DMS 273 (cell line): Measurements from ENCODE around the gene WDFY4.

Experiments
- DNase-seq: peaks from one replicate; lab custom pipeline; 2025; ENCODE audit not compliant: unreplicated experiment; lab: John Stamatoyannopoulos, UW

The WDFY4 gene

DNA sequence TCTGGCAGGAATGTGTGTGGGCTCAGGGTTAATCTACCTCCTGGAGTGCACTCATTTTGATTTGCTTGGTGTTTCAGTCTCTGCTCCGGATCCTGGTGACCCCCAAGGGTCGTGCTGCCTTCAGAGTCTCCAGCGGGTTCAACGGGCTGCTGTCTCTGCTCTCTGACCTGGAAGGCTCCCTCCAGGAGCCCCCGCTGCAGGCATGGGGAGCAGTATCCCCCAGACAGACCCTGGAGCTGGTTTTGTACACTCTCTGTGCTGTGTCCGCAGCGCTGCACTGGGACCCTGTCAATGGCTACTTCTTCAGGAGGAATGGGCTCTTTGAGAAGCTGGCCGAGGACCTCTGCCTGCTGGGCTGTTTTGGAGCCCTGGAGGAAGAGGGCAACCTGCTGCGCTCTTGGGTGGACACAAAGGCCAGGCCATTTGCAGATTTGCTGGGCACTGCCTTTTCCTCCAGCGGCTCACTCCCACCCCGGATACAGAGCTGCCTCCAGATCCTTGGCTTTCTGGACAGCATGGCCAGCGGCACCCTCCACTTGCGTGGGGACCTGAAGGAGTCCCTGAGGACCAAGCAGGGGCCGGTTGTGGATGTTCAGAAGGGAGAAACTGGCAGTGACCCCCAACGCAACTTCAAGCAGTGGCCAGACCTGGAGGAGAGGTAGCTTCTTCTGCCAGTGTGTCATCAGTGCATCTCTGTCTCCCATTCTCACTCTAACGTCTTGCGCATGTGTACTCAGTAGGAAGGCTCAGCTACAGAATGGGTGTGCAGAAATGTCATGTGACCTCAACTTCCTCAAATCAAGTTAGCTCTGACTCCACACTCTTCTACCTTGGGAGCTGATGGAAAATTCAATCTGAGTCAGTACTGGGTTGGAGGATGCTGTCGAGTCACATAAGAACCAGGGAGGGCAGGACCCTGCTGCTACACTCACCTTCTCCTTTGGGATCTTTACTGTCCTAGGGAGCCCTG, 58.5 kb downstream of the WDFY4 start:
- no peak for DNase-seq

DNA sequence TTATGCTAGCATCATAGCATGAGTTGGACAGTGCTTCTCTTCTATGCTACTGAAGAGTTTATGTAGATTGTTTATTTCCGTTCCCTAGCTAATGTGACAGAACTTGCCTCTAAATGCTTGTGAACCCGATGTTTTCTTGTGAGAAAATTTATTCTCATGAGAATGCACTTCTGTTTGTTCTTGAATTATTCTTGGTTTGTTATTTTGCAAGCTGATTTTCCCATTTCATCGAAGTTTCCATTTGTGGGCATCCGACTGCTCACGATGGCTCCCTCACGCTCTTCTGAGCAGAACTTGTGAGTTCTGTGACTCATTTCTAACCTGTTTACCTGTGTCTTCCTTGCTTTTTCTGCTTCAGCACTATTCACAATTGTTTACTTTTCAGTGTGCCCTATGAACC, 59.9 kb downstream of the WDFY4 start:
- no peak for DNase-seq

DNA sequence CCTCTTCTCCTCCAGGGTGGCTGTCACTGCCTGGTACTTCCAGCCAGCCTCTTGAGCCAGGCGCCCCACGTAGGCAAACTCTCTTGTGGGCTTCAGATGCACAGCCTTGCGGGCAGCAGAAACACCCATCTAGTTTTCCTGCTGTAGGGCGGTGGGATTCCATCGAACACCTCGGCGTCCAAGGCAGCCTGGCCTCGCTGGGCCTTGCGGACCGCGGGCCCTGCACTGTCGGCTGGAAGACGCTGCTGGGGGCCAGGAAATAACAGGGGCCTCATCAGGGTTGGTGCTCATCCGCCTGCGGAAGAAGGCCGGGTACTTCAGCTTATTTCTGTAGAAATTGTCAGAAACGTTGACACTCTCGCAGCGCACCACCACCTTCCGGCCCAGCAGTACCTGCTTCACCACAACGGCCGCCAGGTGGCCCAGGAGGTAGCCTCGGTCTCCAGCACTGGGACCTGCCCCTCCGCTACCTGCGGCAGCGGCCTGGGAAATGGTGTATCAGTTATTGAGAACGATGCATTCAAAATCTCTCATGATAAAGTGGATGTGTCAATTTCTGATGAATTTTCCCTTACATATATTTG, 61.1 kb downstream of the WDFY4 start:
- DNase-seq, result no peak

GRCh38 chr10:48748573-48748972, 63.9 kb downstream of the WDFY4 start:
- DNase-seq, result no peak

GRCh38 chr10:48749254-48749787, 64.6 kb downstream of the WDFY4 start:
- DNase-seq, result no peak

GRCh38 chr10:48750019-48750418, 65.3 kb downstream of the WDFY4 start:
- DNase-seq, result no peak

- DNase-seq, result no peak
These were observed 66.3 kb downstream of the WDFY4 start for GRCh38 chr10:48750991-48751390.

DNA sequence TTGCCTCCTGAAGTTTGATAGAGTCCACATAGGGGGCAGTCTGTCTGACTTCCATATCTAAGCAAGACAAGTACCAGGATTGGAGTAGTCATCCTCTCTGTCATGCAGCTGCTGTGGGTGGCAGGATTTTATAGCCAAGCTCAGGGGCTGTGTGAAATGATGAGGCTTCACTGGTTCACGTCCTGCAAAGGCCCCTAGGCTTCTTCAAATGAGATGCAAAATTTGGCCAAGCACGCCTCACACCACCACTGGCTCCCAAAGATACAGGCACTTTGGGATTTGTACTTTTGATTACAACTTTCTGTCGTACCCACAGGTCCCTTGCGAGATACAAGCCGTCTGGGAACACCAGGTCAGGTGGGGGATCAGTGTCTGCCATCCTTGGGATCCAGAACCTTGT, 67.1 kb downstream of the WDFY4 start:
- no peak for DNase-seq

DNA sequence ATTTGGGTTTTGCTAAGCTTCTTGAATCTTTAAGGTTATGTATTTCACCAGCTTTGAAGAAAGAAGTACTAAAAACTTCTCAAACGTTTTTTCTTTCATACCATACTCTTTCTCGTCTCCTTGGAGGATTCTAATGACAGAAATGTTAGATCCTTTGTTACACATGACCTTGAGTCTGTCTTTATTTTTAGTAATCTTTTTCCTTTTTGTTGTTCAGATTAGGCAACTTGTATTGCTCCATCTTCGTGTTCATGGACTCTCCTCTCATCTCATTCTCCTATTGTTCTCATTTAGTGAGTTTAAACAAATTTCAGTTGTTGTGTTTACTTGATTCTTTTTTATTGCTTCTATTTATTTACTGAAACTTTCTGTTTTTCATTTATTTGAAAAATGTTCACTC, 73.7 kb downstream of the WDFY4 start:
- DNase-seq, result no peak

DNA sequence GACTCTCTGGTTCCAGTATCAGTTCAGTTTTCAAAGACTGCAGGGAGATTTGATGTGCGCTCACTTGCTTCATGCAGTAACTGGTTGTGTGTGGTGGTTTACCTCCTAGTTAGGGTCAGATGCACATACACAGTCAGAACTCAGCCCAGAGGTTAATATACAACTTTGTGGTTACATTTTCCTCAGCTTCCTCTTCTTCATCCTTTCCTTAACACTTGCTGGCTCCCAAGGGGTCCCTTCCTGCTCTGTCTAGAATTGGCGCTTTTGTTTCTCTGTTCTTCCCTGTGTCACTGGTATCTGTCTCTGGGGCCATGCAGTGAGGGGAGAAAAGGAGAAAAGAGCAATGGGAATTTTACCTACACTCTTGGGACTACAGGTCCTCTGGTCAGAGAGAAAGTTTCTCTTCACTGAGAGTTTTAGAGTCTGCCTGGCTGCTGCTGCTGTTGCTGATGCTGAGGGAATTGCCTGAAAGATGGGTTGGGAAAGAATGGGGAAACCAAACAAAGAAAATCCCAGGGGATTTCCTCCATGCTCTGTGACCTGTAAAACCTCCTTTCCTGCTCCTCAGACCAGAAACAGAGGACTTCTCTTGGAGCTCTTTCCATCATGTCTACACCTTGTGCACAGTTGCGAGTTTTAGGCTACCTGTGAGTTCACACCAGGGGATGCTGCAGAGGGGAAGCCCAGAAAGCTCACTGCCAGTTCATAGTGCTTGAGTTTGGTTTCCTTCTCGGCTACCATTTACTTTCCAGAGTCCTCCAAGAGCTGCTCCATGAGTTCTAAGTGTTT, 74.6 kb downstream of the WDFY4 start:
- DNase-seq, result no peak

- no peak for DNase-seq
These were observed 76.3 kb downstream of the WDFY4 start for GRCh38 chr10:48760983-48761382.

GRCh38 chr10:48762064-48763042, 77.7 kb downstream of the WDFY4 start:
- no peak for DNase-seq

DNA sequence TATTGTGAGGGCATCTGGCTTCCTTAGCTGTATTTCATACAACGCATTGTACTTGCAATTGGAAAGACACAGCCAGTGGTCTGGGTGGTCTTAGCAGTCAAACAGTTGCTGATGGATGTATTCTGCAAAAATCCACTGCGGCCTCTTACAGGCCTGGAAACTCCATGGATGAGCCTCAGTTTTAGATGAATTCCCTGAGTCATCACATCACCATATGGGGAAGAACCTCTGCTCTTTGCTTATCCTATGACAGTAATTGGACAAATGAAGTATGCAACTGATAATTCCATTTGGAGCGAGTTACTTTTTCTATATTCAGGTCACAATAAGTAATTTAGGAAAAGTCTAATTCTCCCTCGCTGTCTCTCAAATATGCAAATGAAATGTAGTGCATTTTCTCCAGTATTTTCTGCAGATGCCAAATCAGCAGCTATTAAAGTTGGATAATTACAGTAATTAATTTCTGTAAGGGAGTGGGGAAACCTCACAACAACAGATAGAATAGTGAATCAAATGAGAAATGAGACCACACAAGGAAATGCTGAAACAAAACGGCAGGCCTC, 78.8 kb downstream of the WDFY4 start:
- no peak for DNase-seq

DNA sequence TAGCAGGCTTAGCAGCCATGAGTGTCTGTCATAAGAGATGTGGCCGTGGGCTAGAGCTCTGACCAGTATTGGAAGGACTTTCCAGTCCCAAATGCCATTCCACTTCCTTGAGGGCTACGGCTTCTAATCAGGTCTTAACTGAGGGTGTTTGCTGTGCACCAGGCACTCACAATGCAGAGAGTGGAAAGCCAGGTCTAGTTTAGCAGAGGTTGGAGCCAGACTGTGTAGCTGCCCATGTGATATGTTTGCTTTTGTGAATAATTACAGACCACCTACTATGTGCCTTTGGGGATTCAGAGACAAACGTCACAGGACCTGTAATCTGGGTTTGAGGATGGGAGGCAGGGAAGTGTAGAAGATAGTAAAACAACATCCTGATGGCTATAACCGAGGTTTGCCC, 79.8 kb downstream of the WDFY4 start:
- no peak for DNase-seq

DNA sequence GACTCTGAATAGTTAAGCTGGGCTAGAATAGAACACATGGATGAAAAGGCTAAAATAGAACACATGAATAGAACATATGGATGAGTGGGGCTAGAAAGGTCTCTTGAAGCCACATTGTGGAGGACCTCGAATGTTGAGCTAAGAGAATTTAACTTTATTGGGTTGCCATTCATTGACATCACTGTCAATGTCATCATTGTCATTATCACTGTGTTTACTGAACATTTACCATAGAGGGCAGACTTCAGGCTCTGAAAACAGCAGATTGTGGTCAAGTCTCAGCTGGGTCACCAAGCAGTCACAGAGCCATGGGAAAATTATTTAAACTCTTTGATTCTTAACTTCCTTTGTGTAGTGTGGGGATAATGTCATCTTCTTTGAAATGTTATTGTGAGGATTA, 80.4 kb downstream of the WDFY4 start:
- no peak for DNase-seq

GRCh38 chr10:48765527-48765926, 80.9 kb downstream of the WDFY4 start:
- no peak for DNase-seq

GRCh38 chr10:48767373-48768143, 82.9 kb downstream of the WDFY4 start:
- no peak for DNase-seq

- no peak for DNase-seq
These were observed 83.6 kb downstream of the WDFY4 start for GRCh38 chr10:48768144-48768766.

DNA sequence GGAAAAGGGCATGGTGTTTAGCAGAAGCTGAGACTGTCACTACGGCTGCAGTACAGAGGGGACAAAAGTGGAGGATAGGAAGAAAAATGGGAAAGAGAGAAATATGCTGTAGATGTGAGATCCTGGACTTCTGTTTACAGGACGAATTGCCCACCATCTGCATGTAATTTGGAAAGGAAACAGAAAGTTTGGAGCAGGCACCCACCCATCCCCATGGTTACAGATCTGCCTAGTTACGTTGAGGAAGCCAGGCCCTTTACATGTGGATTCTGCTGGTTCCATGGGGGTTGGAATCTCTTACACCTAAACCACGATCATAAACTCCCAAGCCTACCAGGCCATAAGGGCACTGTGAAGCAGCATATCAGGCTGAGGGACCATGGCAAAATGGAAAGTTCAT, 84.3 kb downstream of the WDFY4 start:
- no peak for DNase-seq
